GM12891 (cell line): ENCODE measurements around the gene CDK14.

ENCODE experiments used
- POLR2A ChIP-seq: IDR thresholded peaks from 2 replicates; pipeline ENCODE4 v1.6.1; 2011; ENCODE audit warnings: low read depth, low read length, control low read depth
- TAF1 ChIP-seq: IDR thresholded peaks from 2 replicates; pipeline ENCODE4 v1.6.1; 2011; ENCODE audit warnings: low read depth, low read length, control low read depth

GRCh38 chr7:90894122-90894521 lies 298.0 kb downstream of the CDK14 start:
- TF ChIP-seq TAF1: no peak
- no peak for TF ChIP-seq POLR2A
